Psoas muscle (tissue), 8 donors: Measurements from ENCODE around the gene MAL. TPM values are rescaled to one million over a fixed set of nuclear protein-coding genes. Genes with fewer than 3 reads are reported as not detected.

Source experiments
- ATAC-seq, 4 donors: fragments of 200-7000 bp; cut with Tn5 transposase; one replicate each; pipeline ENCODE4 v1.9.1; 2020; ENCODE audit warnings: moderate library complexity in 3 of 4, mild to moderate bottlenecking in 2 of 4
- DNase-seq, 2 donors: peaks; one replicate each; pipeline ENCODE4 v3.0.0-alpha.2; 2020
- H3K27ac ChIP-seq: fragments of 200-600 bp; one replicate; pipeline ENCODE4 v1.8.0; 2022
- H3K27me3 ChIP-seq, 3 donors: fragments of 200-600 bp in 1 of 3; one replicate each; pipeline versions ENCODE4 v1.6.1 to v1.8.0; 2013 to 2022; ENCODE audit warnings: low read length in 2 of 3, mild to moderate bottlenecking in 2 of 3, moderate library complexity in 1 of 3; ENCODE audit not compliant: insufficient read depth in 3 of 3
- H3K36me3 ChIP-seq, 2 donors: fragments of 200-600 bp in 1 of 2; one replicate each; pipeline versions ENCODE4 v1.6.1 to v1.8.0; 2013 to 2022; ENCODE audit warnings: low read depth in 1 of 2, mild to moderate bottlenecking in 1 of 2, moderate library complexity in 1 of 2; ENCODE audit not compliant: insufficient read depth in 1 of 2
- H3K4me1 ChIP-seq: fragments of 200-600 bp; one replicate; pipeline ENCODE4 v1.8.0; 2022
- H3K4me3 ChIP-seq: fragments of 200-600 bp; one replicate; pipeline ENCODE4 v1.8.0; 2022; ENCODE audit warnings: mild to moderate bottlenecking
- H3K9me3 ChIP-seq: fragments of 200-600 bp; one replicate; pipeline ENCODE4 v1.8.0; 2022
- WGBS, 3 donors: extraction: QIAGEN DNeasy Blood & Tissue Kit; methylation state at CpG; one replicate each; pipeline versions ENCODE4 v1.1.6 to v1.1.7; 2013; 5-methylcytosine and 5-hydroxymethylcytosine counted together
- intact Hi-C, 2 donors: fragments of 100-400 bp; cut with DNase I; formaldehyde crosslinking; loops; one replicate each; pipeline versions ENCODE4 v1.11.0 to v1.14.2; 2022
- polyA plus RNA-seq, 3 donors: library from polyadenylated mRNA; stranded (reverse); fragments of 200-250 nt; gene quantifications; one replicate each; pipeline ENCODE4 v1.2.3, GENCODE V29; 2013
- total RNA-seq, 4 donors: library from RNA; stranded (reverse); fragmentation: NEBNext Ultra II Directional in 2 of 4; extraction: Animal tissue kit (Norgen Biotek cat#: 25700) in 2 of 4; gene quantifications; one replicate each; pipeline versions ENCODE4 v1.2.1 to v1.2.4, GENCODE V29; 2021 to 2023
- TF ChIP-seq, protein P1 (sequence below): fragments of 200-600 bp; IDR thresholded peaks from one replicate; pipeline ENCODE4 v1.8.0; 2022; ENCODE audit warnings: antibody characterized with exemption
- donor health status: healthy with polysubstance abuse.
- donor health status: DM: no; HTN: no; CAD: no; lungs with moderate emphysema.
- donor health status: Bipolar disorder and iron deficiency.
- donor health status: healthy.
- donor health status: DM: yes; HTN: yes; CAD: no.
- donor health status: DM: no; HTN: no; CAD: no.
- donor health status: DM: no; HTN: no; CAD: no.
- donor health status: DM: yes; HTN: yes; CAD: no.

Gene MAL
- total and polyA plus RNA-seq, 7 donors = 0.53 to 1.5 (median 0.93) TPM; not detected in 1

DNA sequence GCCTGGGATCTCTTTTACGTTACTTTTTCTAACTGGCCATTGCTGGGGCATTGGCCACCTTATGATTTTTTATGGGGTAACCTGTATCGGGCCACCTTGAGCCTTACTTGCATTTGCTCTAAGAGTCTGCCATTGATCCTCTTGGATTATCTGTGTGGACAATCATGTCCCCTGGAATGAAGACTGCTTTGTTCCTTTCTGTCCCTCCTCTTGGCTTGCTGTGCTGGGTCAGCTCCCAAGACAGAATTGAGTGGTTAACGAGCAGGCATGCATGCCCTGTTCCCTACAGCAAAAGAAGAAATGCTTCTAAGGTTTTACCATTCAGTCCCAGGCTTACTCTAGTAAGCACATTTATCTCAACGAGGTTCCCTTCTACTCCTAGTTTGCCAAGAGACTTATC is 46.3 kb downstream of the MAL start:
- 34 to 55% (median 45%) methylated on average over 4 of the region's 4 CpGs for WGBS, 3 donors
- no peak overlapping the region for H3K4me3 ChIP-seq
- no peak overlapping the region for H3K27ac ChIP-seq
- no peaks in the 10 kb centered on the region for H3K36me3 ChIP-seq
- H3K27me3 ChIP-seq = peaks cover 0 to 29% (median 4%) of the 10 kb centered on the region in 3 donors
- DNase-seq (no peak), ATAC-seq (no peak)
- intact Hi-C loops = no loop called here
- H3K4me1 ChIP-seq = peaks cover 5% of the 10 kb centered on the region
- no peaks in the 10 kb centered on the region for H3K9me3 ChIP-seq
- TF ChIP-seq, protein P1, sequence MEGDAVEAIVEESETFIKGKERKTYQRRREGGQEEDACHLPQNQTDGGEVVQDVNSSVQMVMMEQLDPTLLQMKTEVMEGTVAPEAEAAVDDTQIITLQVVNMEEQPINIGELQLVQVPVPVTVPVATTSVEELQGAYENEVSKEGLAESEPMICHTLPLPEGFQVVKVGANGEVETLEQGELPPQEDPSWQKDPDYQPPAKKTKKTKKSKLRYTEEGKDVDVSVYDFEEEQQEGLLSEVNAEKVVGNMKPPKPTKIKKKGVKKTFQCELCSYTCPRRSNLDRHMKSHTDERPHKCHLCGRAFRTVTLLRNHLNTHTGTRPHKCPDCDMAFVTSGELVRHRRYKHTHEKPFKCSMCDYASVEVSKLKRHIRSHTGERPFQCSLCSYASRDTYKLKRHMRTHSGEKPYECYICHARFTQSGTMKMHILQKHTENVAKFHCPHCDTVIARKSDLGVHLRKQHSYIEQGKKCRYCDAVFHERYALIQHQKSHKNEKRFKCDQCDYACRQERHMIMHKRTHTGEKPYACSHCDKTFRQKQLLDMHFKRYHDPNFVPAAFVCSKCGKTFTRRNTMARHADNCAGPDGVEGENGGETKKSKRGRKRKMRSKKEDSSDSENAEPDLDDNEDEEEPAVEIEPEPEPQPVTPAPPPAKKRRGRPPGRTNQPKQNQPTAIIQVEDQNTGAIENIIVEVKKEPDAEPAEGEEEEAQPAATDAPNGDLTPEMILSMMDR = no peak

DNA sequence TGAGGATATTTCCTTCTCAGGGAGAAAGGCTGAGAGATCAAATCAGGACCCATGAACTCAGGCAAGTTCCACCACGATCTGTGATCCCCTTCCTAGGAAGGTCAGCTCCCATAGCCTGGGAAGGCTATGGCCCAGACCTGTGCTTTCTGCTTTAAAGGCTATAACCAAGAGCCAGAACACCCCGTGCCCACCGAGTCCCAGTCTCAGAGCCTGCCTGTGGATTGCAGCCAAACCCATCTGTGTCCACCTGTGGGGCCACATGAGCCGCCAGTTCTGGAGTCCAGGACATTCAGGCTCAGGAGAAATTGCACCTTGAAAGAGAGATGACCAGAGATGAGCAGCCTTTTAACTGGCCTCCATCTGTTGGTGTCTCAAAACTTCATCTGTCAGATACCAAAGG is 46.9 kb downstream of the MAL start:
- no peak for ATAC-seq
- no peak for DNase-seq
- H3K9me3 ChIP-seq = no peaks in the 10 kb centered on the region
- TF ChIP-seq, protein P1 = no peak
- H3K27me3 ChIP-seq = peaks cover 0 to 29% (median 4%) of the 10 kb centered on the region in 3 donors
- H3K4me3 ChIP-seq = no peak overlapping the region
- no peak overlapping the region for H3K27ac ChIP-seq
- intact Hi-C loops = no loop called here
- no peaks in the 10 kb centered on the region for H3K36me3 ChIP-seq
- H3K4me1 ChIP-seq = peaks cover 6% of the 10 kb centered on the region
- WGBS, 3 donors = 47 to 64% (median 56%) methylated on average over 4 of the region's 4 CpGs

DNA sequence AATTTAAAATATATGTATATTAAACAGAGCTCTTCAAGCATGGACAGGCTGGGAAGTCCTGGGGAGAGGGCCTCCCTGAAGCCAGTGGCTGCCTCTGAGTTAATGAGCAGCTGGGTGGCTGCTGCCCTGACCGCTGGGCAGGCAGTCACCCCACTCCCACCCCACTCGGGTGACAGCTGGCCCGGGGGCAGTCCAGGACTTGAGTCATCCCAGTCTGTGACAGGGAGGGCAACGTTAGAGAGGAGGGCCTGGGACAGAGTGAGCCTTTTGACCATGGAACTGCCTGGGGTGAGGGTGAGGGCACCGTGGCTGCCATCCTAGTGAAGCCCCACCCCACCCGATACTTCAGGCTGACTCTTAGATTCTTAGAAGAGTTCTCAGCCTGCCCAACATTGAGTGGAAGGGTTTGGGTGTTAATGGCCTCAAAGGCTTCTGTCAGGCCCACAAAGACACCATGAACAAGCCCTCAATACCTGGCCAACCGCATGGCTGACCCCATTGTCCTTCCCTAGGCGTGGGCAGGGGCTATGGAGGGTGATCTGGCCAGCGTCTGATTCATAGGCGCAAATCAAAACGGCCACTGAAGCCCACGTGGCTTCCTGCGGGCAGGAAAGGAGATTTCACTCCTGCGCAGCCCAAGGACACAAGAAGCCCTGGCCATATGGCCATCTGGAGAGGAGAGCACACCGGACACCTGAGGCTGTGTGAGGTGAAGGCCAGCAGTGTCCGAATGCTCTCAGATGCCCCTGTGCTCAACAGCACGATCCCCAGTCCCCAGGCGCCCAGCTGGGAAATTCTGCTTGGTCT is 48.6 kb downstream of the MAL start:
- ATAC-seq (no peak), DNase-seq (no peak)
- Histone ChIP-seq H3K36me3 (no peaks in the 10 kb centered on the region), H3K9me3 (no peaks in the 10 kb centered on the region), H3K27me3 (peaks cover 0 to 29% (median 4%) of the 10 kb centered on the region in 3 donors), H3K27ac (no peak overlapping the region), H3K4me3 (no peak overlapping the region), H3K4me1 (peaks cover 6% of the 10 kb centered on the region)
- WGBS, 3 donors = 47 to 65% (median 50%) methylated on average over 18 of the region's 18 CpGs
- intact Hi-C loops = no loop called here
- TF ChIP-seq, protein P1 = no peak

DNA sequence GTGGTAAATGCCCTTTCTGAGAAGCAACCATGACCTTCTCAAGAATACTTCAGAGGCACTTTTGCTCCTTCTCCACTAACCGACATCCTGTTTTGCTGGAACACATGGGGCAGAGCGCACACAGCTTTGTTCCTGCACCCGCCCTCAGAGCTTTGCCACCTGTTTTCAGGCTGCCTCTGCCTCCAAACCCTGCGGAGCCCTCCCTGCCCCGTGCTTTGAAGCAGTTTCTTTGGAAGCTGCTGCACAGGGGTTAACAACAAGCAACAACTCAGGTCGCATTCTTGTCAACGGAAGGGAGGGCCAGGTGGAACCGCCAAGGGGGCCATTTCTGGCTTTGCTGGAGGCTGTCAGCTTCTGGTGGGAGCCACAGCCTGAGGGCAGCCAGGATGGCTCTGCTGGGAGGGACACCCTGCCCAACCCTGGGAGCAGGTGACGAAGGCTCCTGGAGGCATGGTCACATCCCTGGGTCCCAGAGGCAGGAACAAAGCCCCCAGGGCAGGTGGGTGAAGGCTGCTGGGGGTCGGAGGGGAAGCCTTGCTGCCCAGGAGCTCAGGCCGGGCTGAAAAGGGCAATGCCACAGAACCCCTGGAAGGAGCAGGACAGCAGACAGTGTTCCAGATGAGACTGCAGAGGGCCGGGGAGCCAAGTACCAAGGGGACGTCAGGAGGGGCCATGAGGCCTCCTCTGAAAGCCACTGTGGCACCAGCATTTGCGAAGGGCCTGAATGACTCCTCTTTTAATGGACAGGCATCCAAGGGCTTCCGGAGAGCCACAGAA is 49.3 kb downstream of the MAL start:
- Histone ChIP-seq H3K27ac (no peak overlapping the region), H3K27me3 (peaks cover 0 to 29% (median 4%) of the 10 kb centered on the region in 3 donors), H3K4me3 (no peak overlapping the region), H3K9me3 (no peaks in the 10 kb centered on the region), H3K4me1 (peaks cover 6% of the 10 kb centered on the region), H3K36me3 (no peaks in the 10 kb centered on the region)
- 46 to 74% (median 61%) methylated on average over 15 of the region's 15 CpGs for WGBS, 3 donors
- no peak for ATAC-seq
- intact Hi-C loops = loop anchor here in 1 of 2 donors (5.0 kb wide), 1 partner anchor 42 kb away; no protein-coding TSS in a partner anchor
- no peak for DNase-seq
- TF ChIP-seq, protein P1 = no peak
